BLaER1 (cell line): ENCODE results near the gene SMIM12.

Experiments
- H3K27ac ChIP-seq: shearing (Covaris generic); formaldehyde crosslinking; 2 replicates; pipeline ENCODE4 v1.8.1; 2022
- H3K27me3 ChIP-seq: shearing (Covaris generic); formaldehyde crosslinking; 2 replicates; pipeline ENCODE4 v1.8.1; 2022
- H3K36me3 ChIP-seq: shearing (Covaris generic); formaldehyde crosslinking; 2 replicates; pipeline ENCODE4 v1.8.1; 2022
- H3K4me1 ChIP-seq: shearing (Covaris generic); formaldehyde crosslinking; 2 replicates; pipeline ENCODE4 v1.8.1; 2022
- H3K4me2 ChIP-seq: shearing (Covaris generic); formaldehyde crosslinking; 2 replicates; pipeline ENCODE4 v1.8.1; 2022
- H3K4me3 ChIP-seq: shearing (Covaris generic); formaldehyde crosslinking; 2 replicates; pipeline ENCODE4 v1.8.1; 2022
- H3K9ac ChIP-seq: shearing (Covaris generic); formaldehyde crosslinking; 2 replicates; pipeline ENCODE4 v1.8.1; 2022
- H3K9me3 ChIP-seq: shearing (Covaris generic); formaldehyde crosslinking; 2 replicates; pipeline ENCODE4 v1.8.1; 2022
- H4K20me1 ChIP-seq: shearing (Covaris generic); formaldehyde crosslinking; 2 replicates; pipeline ENCODE4 v1.8.1; 2022
- Cebpa-rat ChIP-seq: shearing (Covaris generic); IDR thresholded peaks from 2 replicates; pipeline ENCODE4 v1.8.1; 2022

Gene SMIM12, protein sequence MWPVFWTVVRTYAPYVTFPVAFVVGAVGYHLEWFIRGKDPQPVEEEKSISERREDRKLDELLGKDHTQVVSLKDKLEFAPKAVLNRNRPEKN

DNA sequence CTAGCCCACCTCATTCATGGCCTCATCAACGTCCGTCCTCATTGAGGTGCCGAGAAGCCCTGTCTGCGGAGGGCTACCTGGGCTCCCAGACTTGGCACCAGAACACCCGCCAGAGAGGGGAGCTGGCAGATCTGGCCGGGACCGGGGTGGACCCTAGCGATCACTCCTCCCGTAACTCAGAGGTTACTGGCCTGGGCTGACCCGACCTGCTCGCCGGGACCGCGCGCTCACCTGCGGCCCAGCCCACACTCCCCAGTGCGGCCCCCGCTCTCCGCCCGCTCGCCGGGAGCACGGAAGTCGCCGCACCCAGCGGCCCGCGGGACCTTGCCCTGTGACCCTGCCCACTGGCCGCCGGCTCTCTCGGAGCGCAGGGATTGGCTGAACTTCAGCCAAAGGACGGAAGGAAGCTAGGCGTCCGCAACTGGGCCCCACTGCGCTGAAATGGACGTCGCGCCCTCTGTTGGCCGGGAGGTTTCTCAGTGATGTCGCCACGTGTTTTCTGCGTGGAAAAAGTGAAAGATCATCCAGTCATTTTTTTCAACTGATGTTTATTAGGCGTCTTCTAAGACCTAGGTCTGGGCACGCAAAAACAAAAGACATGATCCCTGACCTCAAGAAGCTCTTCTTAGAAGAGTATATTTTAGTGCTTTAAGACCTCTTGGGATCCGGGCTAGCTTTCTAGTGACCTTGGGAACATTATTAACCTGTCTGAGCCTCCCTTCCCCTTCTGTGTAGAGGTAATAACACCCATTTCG lies at the start of gene SMIM12:
TSS of gene SMIM12 (minus strand) at position 304 of the 755 bp plus-strand sequence. CDS start 3,772 bp downstream, outside the sequence.
- peak within 1 kb of the TSS; percentile 85 for H3K27ac ChIP-seq
- H3K4me1 ChIP-seq: peaks cover 23% of the 10 kb centered on the region
- H3K27me3 ChIP-seq: no peaks in the 10 kb centered on the region
- H3K9me3 ChIP-seq: no peaks in the 10 kb centered on the region
- H3K4me3 ChIP-seq: peak within 1 kb of the TSS; percentile 89
- no peak for TF ChIP-seq Cebpa-rat
- peaks cover 19% of the 10 kb centered on the region for H3K36me3 ChIP-seq
- H4K20me1 ChIP-seq: peaks cover 39% of the 10 kb centered on the region; the same call in 1 of the 2 replicates
- peak within 1 kb of the TSS; percentile 90 for H3K9ac ChIP-seq
- peak within 1 kb of the TSS; percentile 94 for H3K4me2 ChIP-seq

DNA sequence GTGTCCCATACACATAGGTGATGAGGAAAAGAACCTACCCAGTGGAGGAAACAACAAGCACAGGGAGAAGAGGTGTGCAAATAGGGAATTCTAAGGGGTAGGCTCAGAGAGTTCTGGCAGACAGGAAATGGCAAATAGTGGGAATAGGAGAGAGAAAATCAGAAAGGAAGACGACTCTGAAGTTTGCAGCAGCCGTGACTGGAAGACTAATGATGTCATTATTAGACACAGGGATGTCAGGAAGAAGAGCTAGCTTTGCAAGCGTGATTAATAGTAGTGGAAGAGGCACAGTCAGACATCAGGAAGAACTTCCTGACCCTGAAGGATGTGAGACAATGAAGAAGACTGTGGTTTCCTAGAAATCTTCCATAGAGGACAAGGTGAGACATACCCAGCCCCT lies 48.8 kb upstream of the SMIM12 start:
- H3K27me3 ChIP-seq: no peaks in the 10 kb centered on the region
- no peak overlapping the region for H3K9ac ChIP-seq
- no peak for TF ChIP-seq Cebpa-rat
- no peak overlapping the region for H3K4me3 ChIP-seq
- no peak overlapping the region for H3K4me2 ChIP-seq
- H3K4me1 ChIP-seq: no peaks in the 10 kb centered on the region
- H3K36me3 ChIP-seq: 0 out of 2 replicates have a peak, but pooled peaks cover 7% of the 10 kb centered on the region
- no peaks in the 10 kb centered on the region for H3K9me3 ChIP-seq
- H4K20me1 ChIP-seq: peaks cover 52% of the 10 kb centered on the region
- H3K27ac ChIP-seq: no peak overlapping the region

DNA sequence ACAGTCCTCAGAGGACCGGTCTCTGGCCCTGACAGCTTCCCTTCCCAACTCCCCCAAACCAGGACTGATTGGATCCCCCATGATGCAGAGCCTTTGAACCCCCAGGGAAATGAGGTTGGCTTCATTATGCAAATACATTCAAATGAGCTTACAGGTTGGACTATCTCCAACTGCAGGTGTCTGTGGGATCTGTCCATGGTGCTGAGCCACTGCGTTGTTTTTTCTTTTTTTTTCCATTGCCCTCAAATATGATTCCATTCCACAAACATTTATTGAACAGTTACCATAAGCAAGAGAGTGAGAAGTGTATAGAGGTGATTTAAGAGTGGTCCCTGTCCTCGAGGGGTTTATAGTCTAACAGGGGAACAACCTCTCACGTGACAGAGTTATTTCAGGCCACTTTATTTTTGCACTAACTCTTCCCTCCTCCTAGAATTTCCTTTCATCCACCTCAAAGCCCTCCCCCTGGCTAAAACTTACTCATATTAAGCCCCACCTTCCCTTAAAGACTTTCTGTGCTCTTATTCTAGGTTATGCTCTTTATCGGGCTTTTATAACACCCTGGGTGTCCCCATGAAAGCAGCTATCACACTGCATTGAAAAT lies 48.0 kb upstream of the SMIM12 start:
- H3K4me2 ChIP-seq: no peak overlapping the region
- no peaks in the 10 kb centered on the region for H3K4me1 ChIP-seq
- no peaks in the 10 kb centered on the region for H3K9me3 ChIP-seq
- H3K36me3 ChIP-seq: 0 out of 2 replicates have a peak, but pooled peaks cover 7% of the 10 kb centered on the region
- no peak overlapping the region for H3K27ac ChIP-seq
- H3K27me3 ChIP-seq: no peaks in the 10 kb centered on the region
- no peak overlapping the region for H3K4me3 ChIP-seq
- no peak for TF ChIP-seq Cebpa-rat
- H4K20me1 ChIP-seq: peaks cover 44% of the 10 kb centered on the region
- no peak overlapping the region for H3K9ac ChIP-seq

DNA sequence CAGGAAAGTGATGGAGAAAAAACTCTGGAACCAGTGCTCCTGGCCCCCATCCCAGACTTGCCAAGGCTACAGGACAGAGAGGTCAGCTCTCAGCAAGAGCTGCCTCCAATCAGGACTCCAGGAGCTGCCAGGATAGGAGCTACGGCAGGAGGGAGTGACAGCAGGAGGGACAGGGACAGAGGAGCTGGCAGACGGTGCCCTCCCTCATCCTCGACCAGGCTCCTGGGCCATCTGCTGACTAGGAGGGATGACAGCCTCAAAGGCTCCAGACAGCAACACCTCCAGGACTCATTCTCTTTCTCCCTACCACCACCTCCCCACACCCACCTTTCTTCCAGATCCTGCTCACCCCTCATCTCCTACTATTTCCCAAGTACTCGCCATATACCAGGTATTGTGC lies 47.2 kb upstream of the SMIM12 start:
- no peaks in the 10 kb centered on the region for H3K9me3 ChIP-seq
- no peak overlapping the region for H3K27ac ChIP-seq
- peaks cover 40% of the 10 kb centered on the region for H4K20me1 ChIP-seq
- no peak overlapping the region for H3K4me2 ChIP-seq
- no peak overlapping the region for H3K4me3 ChIP-seq
- no peaks in the 10 kb centered on the region for H3K27me3 ChIP-seq
- H3K4me1 ChIP-seq: no peaks in the 10 kb centered on the region
- 0 out of 2 replicates have a peak, but pooled peaks cover 7% of the 10 kb centered on the region for H3K36me3 ChIP-seq
- no peak overlapping the region for H3K9ac ChIP-seq
- TF ChIP-seq Cebpa-rat: no peak

DNA sequence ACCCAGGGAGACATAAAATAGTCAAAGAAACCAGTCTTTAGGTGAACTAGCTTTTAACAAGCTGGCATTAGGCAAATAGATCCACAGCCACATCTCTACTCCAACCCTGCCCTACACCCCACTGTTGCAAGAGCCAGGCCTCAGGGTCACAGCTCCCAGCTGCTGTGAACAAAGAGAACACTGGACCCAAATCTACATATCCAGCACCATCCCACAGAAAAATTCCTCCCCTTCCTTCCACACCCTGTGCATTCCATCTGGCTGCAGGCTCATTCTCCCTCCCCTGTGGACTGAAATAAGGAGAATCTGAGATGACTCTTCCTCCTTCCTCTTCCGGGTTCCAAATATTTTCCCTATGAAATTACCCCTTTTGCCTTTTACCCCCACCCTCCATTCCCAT lies 46.7 kb upstream of the SMIM12 start:
- no peaks in the 10 kb centered on the region for H3K4me1 ChIP-seq
- 0 out of 2 replicates have a peak, but pooled peaks cover 7% of the 10 kb centered on the region for H3K36me3 ChIP-seq
- no peak for TF ChIP-seq Cebpa-rat
- H3K9me3 ChIP-seq: no peaks in the 10 kb centered on the region
- no peak overlapping the region for H3K4me2 ChIP-seq
- no peak overlapping the region for H3K9ac ChIP-seq
- H3K27me3 ChIP-seq: no peaks in the 10 kb centered on the region
- H3K27ac ChIP-seq: no peak overlapping the region
- H3K4me3 ChIP-seq: no peak overlapping the region
- peaks cover 40% of the 10 kb centered on the region for H4K20me1 ChIP-seq

DNA sequence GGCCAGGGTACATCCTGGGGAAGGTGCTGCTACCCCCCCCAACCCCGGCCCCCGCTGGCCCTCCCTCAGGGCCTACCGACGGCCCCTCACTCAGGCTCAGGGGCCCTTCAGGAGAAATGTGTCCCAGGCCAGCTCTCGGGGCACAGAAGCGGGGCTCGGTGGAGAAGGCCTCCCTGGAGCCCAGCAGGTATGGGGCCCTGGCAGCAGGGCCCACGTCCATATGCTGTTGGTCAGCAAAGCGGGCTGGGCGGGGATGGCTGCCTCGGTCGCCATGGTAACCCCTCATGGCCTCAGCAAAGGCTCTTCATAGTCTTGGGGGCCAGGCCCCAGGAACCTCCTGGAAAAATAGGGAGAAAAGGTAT lies 45.5 kb upstream of the SMIM12 start:
- TF ChIP-seq Cebpa-rat: no peak
- no peak overlapping the region for H3K9ac ChIP-seq

DNA sequence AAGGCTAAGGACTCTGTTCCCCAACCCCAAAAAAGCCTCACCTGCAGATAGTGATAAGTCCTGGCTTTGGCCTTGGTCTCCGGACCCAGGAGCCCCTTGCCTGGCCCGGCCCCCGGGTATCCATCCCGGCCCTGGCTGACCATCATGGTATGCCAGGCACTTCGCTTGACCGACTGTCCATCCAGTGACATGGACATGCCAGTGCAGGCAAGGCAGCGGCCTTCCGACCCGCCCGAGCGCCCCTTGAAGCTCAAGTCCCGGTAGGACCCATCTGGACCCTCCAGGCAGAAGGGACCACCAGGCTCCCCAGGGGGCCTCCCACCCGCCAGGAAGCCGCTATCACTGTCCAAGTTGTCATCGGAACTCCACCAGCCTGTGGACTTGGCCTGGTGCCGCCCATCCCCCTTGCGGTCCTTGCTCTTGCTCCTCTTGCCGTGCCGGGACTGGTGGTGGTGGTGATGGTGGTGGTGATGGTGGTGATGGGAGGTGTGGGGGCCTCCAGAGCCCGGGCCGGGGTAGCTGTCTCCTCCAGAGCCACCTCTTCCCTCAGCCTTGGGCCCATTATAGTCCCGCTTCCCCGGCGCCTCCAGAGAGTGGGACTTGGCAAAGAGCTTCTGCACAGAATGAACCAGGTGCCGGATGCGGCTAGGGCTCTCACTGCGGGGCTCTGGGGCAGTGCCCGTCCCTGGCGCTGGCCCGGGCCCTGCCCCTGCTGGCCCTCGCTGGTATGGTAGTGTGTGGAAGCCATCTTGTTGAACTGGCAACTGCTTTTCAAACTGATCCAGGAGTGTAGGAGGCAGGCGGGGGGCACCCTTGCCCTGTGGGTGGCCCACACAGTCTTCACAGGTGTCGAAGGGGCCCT lies 44.9 kb upstream of the SMIM12 start:
- Histone ChIP-seq H3K9me3 (no peaks in the 10 kb centered on the region), H3K36me3 (0 out of 2 replicates have a peak, but pooled peaks cover 7% of the 10 kb centered on the region), H3K4me2 (no peak overlapping the region), H3K27me3 (no peaks in the 10 kb centered on the region), H3K4me3 (no peak overlapping the region), H4K20me1 (peaks cover 33% of the 10 kb centered on the region), H3K9ac (no peak overlapping the region), H3K27ac (no peak overlapping the region), H3K4me1 (no peaks in the 10 kb centered on the region)
- no peak for TF ChIP-seq Cebpa-rat

More for the DNA sequence above, 45.5 kb upstream of the SMIM12 start:
- H4K20me1 ChIP-seq: peaks cover 38% of the 10 kb centered on the region
- no peaks in the 10 kb centered on the region for H3K4me1 ChIP-seq
- no peaks in the 10 kb centered on the region for H3K9me3 ChIP-seq
- H3K4me3 ChIP-seq: no peak overlapping the region
- H3K27ac ChIP-seq: no peak overlapping the region
- H3K27me3 ChIP-seq: no peaks in the 10 kb centered on the region
- no peak overlapping the region for H3K4me2 ChIP-seq
- 0 out of 2 replicates have a peak, but pooled peaks cover 7% of the 10 kb centered on the region for H3K36me3 ChIP-seq

DNA sequence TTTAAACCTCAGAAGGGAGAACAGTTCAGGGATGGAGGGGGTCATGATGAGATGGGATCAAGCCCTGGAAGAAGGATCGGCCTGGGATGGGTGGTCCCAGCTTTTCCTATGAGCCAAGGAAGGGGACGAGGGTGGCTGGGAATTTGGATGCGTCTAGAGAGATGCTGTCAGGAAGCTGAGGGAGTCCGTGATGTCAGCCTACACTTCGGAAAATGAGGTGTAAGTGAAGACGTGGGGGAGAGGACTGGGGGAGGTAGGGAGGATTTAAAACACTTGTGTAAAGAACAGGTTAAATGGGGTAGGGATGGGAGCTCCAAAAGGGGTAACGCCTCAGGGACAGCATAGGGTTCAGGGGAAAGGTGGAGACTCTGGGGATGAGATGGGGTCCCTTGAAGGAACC lies 42.4 kb upstream of the SMIM12 start:
- no peak for TF ChIP-seq Cebpa-rat
- Histone ChIP-seq H3K4me3 (no peak overlapping the region), H3K27ac (no peak overlapping the region), H3K9me3 (no peaks in the 10 kb centered on the region), H3K36me3 (0 out of 2 replicates have a peak, but pooled peaks cover 7% of the 10 kb centered on the region), H4K20me1 (0 out of 2 replicates have a peak, but pooled peaks cover 8% of the 10 kb centered on the region), H3K27me3 (no peaks in the 10 kb centered on the region), H3K4me1 (peaks cover 10% of the 10 kb centered on the region), H3K4me2 (no peak overlapping the region), H3K9ac (no peak overlapping the region)

DNA sequence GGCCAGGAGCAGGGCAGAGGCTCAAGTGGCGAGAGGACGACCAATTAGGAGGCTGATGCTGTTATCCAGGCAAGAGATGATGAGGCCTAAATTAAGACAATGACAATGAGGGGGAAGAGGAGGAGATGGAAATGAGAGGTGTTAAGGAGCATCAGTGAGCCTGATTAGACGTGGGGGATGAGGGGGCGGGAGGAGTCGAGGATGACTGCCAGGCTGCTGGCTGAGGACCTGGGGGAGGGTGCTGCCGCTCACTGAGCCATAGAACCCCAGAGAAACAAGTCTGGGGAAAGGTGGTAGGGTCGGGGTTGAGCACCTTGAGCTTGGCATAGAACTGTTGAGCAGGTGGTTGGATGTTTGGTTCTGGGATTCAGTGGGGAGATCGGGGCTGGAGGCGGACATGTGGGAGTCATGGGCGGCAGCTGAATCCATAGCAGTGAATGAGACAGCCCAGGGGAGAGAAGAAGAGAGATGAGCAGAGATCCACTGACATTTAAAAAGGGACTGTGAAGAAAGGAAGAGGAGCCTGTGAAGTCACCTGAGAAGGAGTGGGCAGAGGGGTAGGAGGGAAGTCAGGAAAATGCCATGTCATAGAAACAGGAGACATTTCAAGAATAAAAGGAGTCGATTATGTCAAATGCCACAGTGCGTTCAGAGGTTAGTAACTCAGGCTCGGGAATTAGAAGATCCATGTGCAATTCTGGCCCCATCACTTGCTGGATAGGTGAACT lies 41.4 kb upstream of the SMIM12 start:
- Histone ChIP-seq H3K4me3 (no peak overlapping the region), H3K27me3 (no peaks in the 10 kb centered on the region), H3K9ac (no peak overlapping the region), H3K36me3 (0 out of 2 replicates have a peak, but pooled peaks cover 7% of the 10 kb centered on the region), H3K4me1 (peaks cover 10% of the 10 kb centered on the region), H3K9me3 (no peaks in the 10 kb centered on the region), H4K20me1 (no peaks in the 10 kb centered on the region), H3K4me2 (no peak overlapping the region), H3K27ac (no peak overlapping the region)
- no peak for TF ChIP-seq Cebpa-rat
